Panc1 (cell line): ENCODE measurements around the gene TTLL11. TPM values are rescaled to one million over a fixed set of nuclear protein-coding genes. Genes with fewer than 3 reads are reported as not detected.

ENCODE experiments used
- ATAC-seq: fragments of 200-7000 bp; cut with Tn5 transposase; 2 replicates; pipeline ENCODE4 v1.9.1; 2020; ENCODE audit warnings: mild to moderate bottlenecking, moderate library complexity
- BruUV-seq: library from RNA; stranded (reverse); fragments of 400-500 nt; replicated peaks from 2 replicates; lab custom pipeline; 2021; lab: Mats Ljungman, UMichigan
- CTCF ChIA-PET: fragments of 300-600 bp; sonication (Branson Sonifier 250); formaldehyde crosslinking; loops from one replicate; lab custom pipeline; 2022; ENCODE audit warnings: antibody characterized with exemption; lab: Charles Lee
- POLR2A ChIA-PET: fragments of 300-600 bp; sonication (Branson Sonifier 250); formaldehyde crosslinking; loops from one replicate; lab custom pipeline; 2022; ENCODE audit warnings: antibody characterized with exemption; lab: Charles Lee
- DNase-seq: peaks from one replicate; pipeline ENCODE4 v3.0.0-alpha.2; 2010; ENCODE audit warnings: low read depth, low spot score
- H3K27ac ChIP-seq: 2 replicates; pipeline ENCODE4 v1.5.1; 2011; ENCODE audit warnings: mild to moderate bottlenecking, low read length, inconsistent platforms
- H3K27me3 ChIP-seq: fragments of 200-500 bp; sonication (Bioruptor generic); 2 replicates; pipeline ENCODE4 v1.6.0; 2014; ENCODE audit warnings: low read length, inconsistent platforms; ENCODE audit not compliant: control insufficient read depth, insufficient read depth
- H3K36me3 ChIP-seq: fragments of 200-500 bp; sonication (Bioruptor generic); 2 replicates; pipeline ENCODE4 v1.5.1; 2014; ENCODE audit warnings: inconsistent platforms, mild to moderate bottlenecking, low read length, moderate library complexity; ENCODE audit not compliant: control insufficient read depth, insufficient read depth
- H3K4me1 ChIP-seq: 2 replicates; pipeline ENCODE4 v1.5.1; 2011; ENCODE audit warnings: inconsistent platforms, mild to moderate bottlenecking, low read length, moderate library complexity; ENCODE audit not compliant: control insufficient read depth, insufficient read depth
- H3K4me3 ChIP-seq, 2 experiments: 2 replicates each; pipeline ENCODE4 v1.5.1; 2011 to 2012; ENCODE audit warnings: low read depth in 2 of 2, low read length in 2 of 2, mild to moderate bottlenecking in 2 of 2, inconsistent platforms in 1 of 2, moderate library complexity in 1 of 2
- H3K9me3 ChIP-seq: fragments of 200-500 bp; sonication (Bioruptor generic); 2 replicates; pipeline ENCODE4 v1.5.1; 2014; ENCODE audit warnings: low read depth, mild to moderate bottlenecking, inconsistent platforms, low read length, moderate library complexity; ENCODE audit not compliant: control insufficient read depth, insufficient read depth
- POLR2AphosphoS5 ChIP-seq: IDR thresholded peaks from 2 replicates; pipeline ENCODE4 v1.6.1; 2012; ENCODE audit warnings: mild to moderate bottlenecking, low read depth, low read length, moderate library complexity
- REST ChIP-seq, 2 experiments: IDR thresholded peaks; 2 replicates each; pipeline ENCODE4 v1.6.1; 2011 to 2012; ENCODE audit warnings: low read depth in 2 of 2, control low read depth in 1 of 2, low read length in 1 of 2, mild to moderate bottlenecking in 1 of 2, moderate library complexity in 1 of 2; ENCODE audit not compliant: insufficient read depth in 1 of 2
- SIN3A ChIP-seq: IDR thresholded peaks from 2 replicates; pipeline ENCODE4 v1.6.1; 2012; ENCODE audit warnings: low read depth, mild to moderate bottlenecking, low read length, moderate library complexity, borderline replicate concordance; ENCODE audit not compliant: insufficient read depth
- TCF7L2 ChIP-seq: IDR thresholded peaks from 2 replicates; pipeline ENCODE4 v1.6.1; 2011; ENCODE audit warnings: mild to moderate bottlenecking, low read depth, low read length, inconsistent platforms
- in situ Hi-C: cut with HindIII; loops from 2 replicates; pipeline ENCODE4 v1.10.0; 2016; ENCODE audit warnings: low sequenced_read_pairs, low pct_unique_long_range_greater_than_20kb
- intact Hi-C: fragments of 100-400 bp; cut with micrococcal nuclease; formaldehyde crosslinking; loops from one replicate; pipeline ENCODE4 v1.10.0; 2022; ENCODE audit not compliant: unreplicated experiment
- total RNA-seq: library from RNA; stranded (reverse); gene quantifications from one replicate; pipeline ENCODE4 v1.2.1, GENCODE V29; 2021; ENCODE audit not compliant: unreplicated experiment
- TF ChIP-seq, protein P1 (sequence below): fragments of 450-650 bp; IDR thresholded peaks from 2 replicates; pipeline ENCODE4 v1.5.1; 2017; ENCODE audit warnings: mild to moderate bottlenecking

Gene TTLL11
- total RNA-seq, 1 experiment from 2014 or later: 1.1 TPM

GRCh38 chr9:122133984-122134535, 41.0 kb upstream of the TTLL11 start:
- ATAC-seq: no peak
- CTCF ChIA-PET: no interaction called here
- POLR2A ChIA-PET: no interaction called here

GRCh38 chr9:122133263-122133983, 40.3 kb upstream of the TTLL11 start:
- Histone ChIP-seq H3K9me3 (no peaks in the 10 kb centered on the region), H3K27me3 (no peaks in the 10 kb centered on the region), H3K4me3 (no peak overlapping the region), H3K27ac (no peak overlapping the region), H3K36me3 (no peaks in the 10 kb centered on the region), H3K4me1 (no peaks in the 10 kb centered on the region)
- in situ Hi-C loops: no loop called here
- no TSS peak for BruUV-seq
- POLR2A ChIA-PET: no interaction called here
- no peak for DNase-seq
- intact Hi-C loops: no loop called here
- TF ChIP-seq POLR2AphosphoS5 (no peak), REST (IDR thresholded peaks at IDR 0.05; ENCODE audit: insufficient read depth in 1 of 2, low read depth in 2 of 2, low read length in 1 of 2) (no peak), SIN3A (no peak), TCF7L2 (no peak)
- TF ChIP-seq, protein P1, sequence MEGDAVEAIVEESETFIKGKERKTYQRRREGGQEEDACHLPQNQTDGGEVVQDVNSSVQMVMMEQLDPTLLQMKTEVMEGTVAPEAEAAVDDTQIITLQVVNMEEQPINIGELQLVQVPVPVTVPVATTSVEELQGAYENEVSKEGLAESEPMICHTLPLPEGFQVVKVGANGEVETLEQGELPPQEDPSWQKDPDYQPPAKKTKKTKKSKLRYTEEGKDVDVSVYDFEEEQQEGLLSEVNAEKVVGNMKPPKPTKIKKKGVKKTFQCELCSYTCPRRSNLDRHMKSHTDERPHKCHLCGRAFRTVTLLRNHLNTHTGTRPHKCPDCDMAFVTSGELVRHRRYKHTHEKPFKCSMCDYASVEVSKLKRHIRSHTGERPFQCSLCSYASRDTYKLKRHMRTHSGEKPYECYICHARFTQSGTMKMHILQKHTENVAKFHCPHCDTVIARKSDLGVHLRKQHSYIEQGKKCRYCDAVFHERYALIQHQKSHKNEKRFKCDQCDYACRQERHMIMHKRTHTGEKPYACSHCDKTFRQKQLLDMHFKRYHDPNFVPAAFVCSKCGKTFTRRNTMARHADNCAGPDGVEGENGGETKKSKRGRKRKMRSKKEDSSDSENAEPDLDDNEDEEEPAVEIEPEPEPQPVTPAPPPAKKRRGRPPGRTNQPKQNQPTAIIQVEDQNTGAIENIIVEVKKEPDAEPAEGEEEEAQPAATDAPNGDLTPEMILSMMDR: no peak
- CTCF ChIA-PET: no interaction called here
- no peak for ATAC-seq

More at GRCh38 chr9:122133984-122134535, 41.0 kb upstream of the TTLL11 start:
- Histone ChIP-seq H3K4me1 (peaks cover under 1% of the 10 kb centered on the region; the same call in 1 of the 2 replicates), H3K36me3 (no peaks in the 10 kb centered on the region), H3K4me3 (no peak overlapping the region), H3K9me3 (no peaks in the 10 kb centered on the region), H3K27me3 (no peaks in the 10 kb centered on the region), H3K27ac (no peak overlapping the region)
- no TSS peak for BruUV-seq
- intact Hi-C loops: no loop called here
- no peak for DNase-seq
- in situ Hi-C loops: no loop called here
- TF ChIP-seq TCF7L2 (no peak), REST (IDR thresholded peaks at IDR 0.05; ENCODE audit: insufficient read depth in 1 of 2, low read depth in 2 of 2, low read length in 1 of 2) (no peak), SIN3A (no peak), POLR2AphosphoS5 (no peak)
- TF ChIP-seq, protein P1: no peak
